Right lobe of liver (tissue), 4 donors: Measurements from ENCODE around the gene TMEM11.

ENCODE experiments used
- CTCF ChIP-seq, 4 donors: fragments of 200-600 bp in 3 of 4; fragments of 450-650 bp in 1 of 4; IDR thresholded peaks; one replicate each; pipeline versions ENCODE4 v1.5.1 to v1.8.0; 2016 to 2022; ENCODE audit warnings: antibody characterized with exemption in 4 of 4, mild to moderate bottlenecking in 2 of 4
- POLR2A ChIP-seq: fragments of 450-650 bp; IDR thresholded peaks from one replicate; pipeline ENCODE4 v1.6.1; 2017; ENCODE audit warnings: antibody characterized with exemption, mild to moderate bottlenecking
- donor health status: DM: no; HTN: no; CAD: no.
- donor health status: DM: no; HTN: no; CAD: no.
- donor health status: DM: no; HTN: yes; CAD: no.

GRCh38 chr17:21174186-21174585 is 39.8 kb downstream of the TMEM11 start:
- TF ChIP-seq CTCF (IDR thresholded peaks at IDR 0.05) (no peak), POLR2A (no peak)
